Caco-2 (cell line): ENCODE data around the gene ZNF276. TPM values are rescaled to one million over a fixed set of nuclear protein-coding genes. Genes with fewer than 3 reads are reported as not detected.

Experiments used
- BruUV-seq: library from RNA; stranded (reverse); fragments of 400-500 nt; replicated peaks from 2 replicates; lab custom pipeline; 2021; lab: Mats Ljungman, UMichigan
- CTCF ChIA-PET: fragments of 300-600 bp; sonication (Branson Sonifier 250); formaldehyde crosslinking; loops from one replicate; lab custom pipeline; 2022; ENCODE audit warnings: antibody characterized with exemption; lab: Charles Lee
- POLR2A ChIA-PET: fragments of 300-600 bp; sonication (Branson Sonifier 250); formaldehyde crosslinking; loops from one replicate; lab custom pipeline; 2022; ENCODE audit warnings: antibody characterized with exemption; lab: Charles Lee
- DNase-seq, 2 experiments: peaks; one replicate each; pipeline versions ENCODE4 v3.0.0 to v3.0.0-alpha.2; 2020 to 2022
- H3K27me3 ChIP-seq: replicated peaks from 2 replicates; pipeline ENCODE4 v1.6.0; 2011; ENCODE audit warnings: low read length; ENCODE audit not compliant: control insufficient read depth, insufficient read depth
- H3K36me3 ChIP-seq: 2 replicates; pipeline ENCODE4 v1.5.1; 2011; ENCODE audit warnings: low read length; ENCODE audit not compliant: control insufficient read depth, insufficient read depth
- H3K4me1 ChIP-seq: fragments of 250-450 bp; sonication (Bioruptor Pico); 2 replicates; pipeline ENCODE4 v1.5.1; 2020; ENCODE audit warnings: mild to moderate bottlenecking
- H3K4me3 ChIP-seq: 2 replicates; pipeline ENCODE4 v1.5.1; 2011; ENCODE audit warnings: low read depth, mild to moderate bottlenecking, control low read depth, low read length
- H3K9me3 ChIP-seq: fragments of 250-450 bp; sonication (Bioruptor Pico); 2 replicates; pipeline ENCODE4 v1.5.1; 2020; ENCODE audit warnings: mild to moderate bottlenecking, moderate library complexity
- H3K27ac Mint-ChIP-seq: one replicate; pipeline ENCODE4 v1.8.0; 2022; ENCODE audit warnings: mixed read lengths; ENCODE audit not compliant: unreplicated experiment
- H3K27me3 Mint-ChIP-seq: one replicate; pipeline ENCODE4 v1.8.0; 2022; ENCODE audit warnings: mixed read lengths; ENCODE audit not compliant: insufficient read depth, unreplicated experiment
- H3K36me3 Mint-ChIP-seq: one replicate; pipeline ENCODE4 v1.8.0; 2022; ENCODE audit warnings: mild to moderate bottlenecking, mixed read lengths; ENCODE audit not compliant: insufficient read depth, unreplicated experiment
- H3K4me1 Mint-ChIP-seq: one replicate; pipeline ENCODE4 v1.8.0; 2022; ENCODE audit warnings: low read depth, mixed read lengths; ENCODE audit not compliant: unreplicated experiment
- H3K4me3 Mint-ChIP-seq: one replicate; pipeline ENCODE4 v1.8.0; 2022; ENCODE audit warnings: mild to moderate bottlenecking, moderate library complexity, mixed read lengths; ENCODE audit not compliant: unreplicated experiment
- H3K9me3 Mint-ChIP-seq: one replicate; pipeline ENCODE4 v1.8.0; 2022; ENCODE audit warnings: mixed read lengths; ENCODE audit not compliant: unreplicated experiment
- intact Hi-C: fragments of 100-400 bp; cut with micrococcal nuclease; formaldehyde crosslinking; loops from one replicate; pipeline ENCODE4 v1.10.0; 2022; ENCODE audit not compliant: unreplicated experiment
- total RNA-seq: library from RNA; stranded (reverse); gene quantifications from 2 replicates; pipeline ENCODE4 v1.2.3, GENCODE V29; 2022
- TF ChIP-seq, protein P1 (sequence below), 2 experiments: fragments of 200-600 bp in 1 of 2; IDR thresholded peaks; 1 replicate in 1 of 2; 2 replicates in 1 of 2; pipeline versions ENCODE4 v1.5.1 to v1.8.0; 2011 to 2022; ENCODE audit warnings: antibody characterized with exemption in 1 of 2, control low read depth in 1 of 2, inconsistent platforms in 1 of 2, low read depth in 1 of 2, low read length in 1 of 2, mild to moderate bottlenecking in 1 of 2, moderate library complexity in 1 of 2; ENCODE audit not compliant: insufficient read depth in 1 of 2, severe bottlenecking in 1 of 2, unreplicated experiment in 1 of 2

The ZNF276 gene
- total RNA-seq, 1 experiment from 2014 or later: 28.1 TPM

DNA sequence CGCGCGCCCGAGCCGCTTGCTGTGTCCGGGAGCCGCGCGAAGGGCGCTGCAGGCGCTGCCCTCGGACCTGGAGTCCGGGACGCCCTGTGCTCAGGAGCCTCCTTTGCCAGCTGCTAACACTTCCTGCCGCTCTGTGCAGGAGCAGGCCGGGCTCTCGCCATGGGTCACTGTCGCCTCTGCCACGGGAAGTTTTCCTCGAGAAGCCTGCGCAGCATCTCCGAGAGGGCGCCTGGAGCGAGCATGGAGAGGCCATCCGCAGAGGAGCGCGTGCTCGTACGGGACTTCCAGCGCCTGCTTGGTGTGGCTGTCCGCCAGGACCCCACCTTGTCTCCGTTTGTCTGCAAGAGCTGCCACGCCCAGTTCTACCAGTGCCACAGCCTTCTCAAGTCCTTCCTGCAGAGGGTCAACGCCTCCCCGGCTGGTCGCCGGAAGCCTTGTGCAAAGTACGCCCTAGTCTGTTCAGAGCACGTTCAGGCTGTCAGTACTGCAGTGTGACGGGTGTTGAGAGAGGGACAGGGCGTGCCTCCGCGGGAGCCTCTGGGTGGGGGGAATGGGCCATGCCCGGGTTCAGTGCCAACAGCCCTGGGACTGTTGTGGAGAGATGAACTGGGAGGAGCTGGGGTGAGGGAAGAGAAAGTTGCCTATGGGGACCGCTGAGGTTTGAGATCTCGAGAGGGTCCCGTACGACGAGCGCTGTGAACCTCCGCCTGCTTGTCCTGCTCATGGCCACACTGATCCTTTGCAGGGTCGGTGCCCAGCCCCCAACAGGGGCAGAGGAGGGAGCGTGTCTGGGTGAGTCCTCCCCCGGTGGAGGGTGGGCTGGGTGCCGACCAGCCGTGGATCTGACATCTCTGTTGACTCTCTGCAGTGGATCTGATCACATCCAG lies 1.3 kb downstream of the ZNF276 start:
- peaks cover 23% of the 10 kb centered on the region for H3K4me1 Mint-ChIP-seq
- no peaks in the 10 kb centered on the region for H3K27me3 Mint-ChIP-seq
- H3K4me3 Mint-ChIP-seq: peak overlapping the region; percentile 80
- no peaks in the 10 kb centered on the region for H3K27me3 ChIP-seq
- TF ChIP-seq, protein P1, sequence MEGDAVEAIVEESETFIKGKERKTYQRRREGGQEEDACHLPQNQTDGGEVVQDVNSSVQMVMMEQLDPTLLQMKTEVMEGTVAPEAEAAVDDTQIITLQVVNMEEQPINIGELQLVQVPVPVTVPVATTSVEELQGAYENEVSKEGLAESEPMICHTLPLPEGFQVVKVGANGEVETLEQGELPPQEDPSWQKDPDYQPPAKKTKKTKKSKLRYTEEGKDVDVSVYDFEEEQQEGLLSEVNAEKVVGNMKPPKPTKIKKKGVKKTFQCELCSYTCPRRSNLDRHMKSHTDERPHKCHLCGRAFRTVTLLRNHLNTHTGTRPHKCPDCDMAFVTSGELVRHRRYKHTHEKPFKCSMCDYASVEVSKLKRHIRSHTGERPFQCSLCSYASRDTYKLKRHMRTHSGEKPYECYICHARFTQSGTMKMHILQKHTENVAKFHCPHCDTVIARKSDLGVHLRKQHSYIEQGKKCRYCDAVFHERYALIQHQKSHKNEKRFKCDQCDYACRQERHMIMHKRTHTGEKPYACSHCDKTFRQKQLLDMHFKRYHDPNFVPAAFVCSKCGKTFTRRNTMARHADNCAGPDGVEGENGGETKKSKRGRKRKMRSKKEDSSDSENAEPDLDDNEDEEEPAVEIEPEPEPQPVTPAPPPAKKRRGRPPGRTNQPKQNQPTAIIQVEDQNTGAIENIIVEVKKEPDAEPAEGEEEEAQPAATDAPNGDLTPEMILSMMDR (IDR thresholded peaks at IDR 0.05; ENCODE audit: insufficient read depth in 1 of 2, low read depth in 1 of 2, low read length in 1 of 2, severe bottlenecking in 1 of 2, unreplicated experiment in 1 of 2): no peak
- DNase-seq: no peak
- peak overlapping the region; percentile 58 for H3K4me3 ChIP-seq
- BruUV-seq: TSS peak; percentile 9
- H3K27ac Mint-ChIP-seq: peak overlapping the region; percentile 83
- no peaks in the 10 kb centered on the region for H3K9me3 ChIP-seq
- H3K4me1 ChIP-seq: peaks cover 25% of the 10 kb centered on the region
- H3K9me3 Mint-ChIP-seq: no peaks in the 10 kb centered on the region
- ChIA-PET CTCF (no interaction called here), POLR2A (no interaction called here)
- H3K36me3 Mint-ChIP-seq: peaks cover 71% of the 10 kb centered on the region
- intact Hi-C loops: no loop called here
- peaks cover 6% of the 10 kb centered on the region for H3K36me3 ChIP-seq

DNA sequence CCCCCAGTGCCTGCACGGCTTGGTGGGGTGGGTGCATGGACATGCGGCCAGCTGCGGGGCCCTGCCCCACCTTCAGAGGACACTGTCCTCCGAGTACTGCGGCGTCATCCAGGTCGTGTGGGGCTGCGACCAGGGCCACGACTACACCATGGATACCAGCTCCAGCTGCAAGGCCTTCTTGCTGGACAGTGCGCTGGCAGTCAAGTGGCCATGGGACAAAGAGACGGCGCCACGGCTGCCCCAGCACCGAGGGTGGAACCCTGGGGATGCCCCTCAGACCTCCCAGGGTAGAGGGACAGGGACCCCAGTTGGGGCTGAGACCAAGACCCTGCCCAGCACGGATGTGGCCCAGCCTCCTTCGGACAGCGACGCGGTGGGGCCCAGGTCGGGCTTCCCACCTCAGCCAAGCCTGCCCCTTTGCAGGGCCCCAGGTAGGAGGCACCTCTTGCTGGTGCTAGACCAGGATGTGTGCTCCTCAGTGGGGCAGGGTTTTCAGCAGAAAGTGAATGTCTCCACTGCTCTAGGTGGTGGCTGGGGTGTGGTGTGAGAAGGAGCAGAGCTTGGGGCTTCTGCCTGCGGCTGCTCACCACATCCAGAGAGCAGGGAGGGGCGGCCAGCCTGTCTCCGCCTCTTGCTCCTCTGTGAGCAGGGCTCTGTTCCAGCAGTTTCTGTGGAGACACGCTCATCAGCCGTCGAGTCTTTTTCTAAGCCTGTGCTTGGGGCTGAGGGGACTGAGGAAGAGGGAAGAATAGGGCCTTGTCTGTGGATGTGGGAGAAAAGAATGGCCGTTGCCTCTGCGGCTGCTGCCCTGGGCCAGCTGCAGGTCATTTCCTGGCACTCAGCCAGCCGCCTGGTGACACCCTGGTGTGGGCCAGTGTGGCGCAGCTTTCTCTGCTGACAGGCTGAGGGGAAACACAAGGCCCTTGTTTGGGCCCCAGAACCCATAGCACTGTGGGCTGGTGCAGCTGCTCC lies 2.2 kb downstream of the ZNF276 start:
- peaks cover 73% of the 10 kb centered on the region for H3K36me3 Mint-ChIP-seq
- Histone ChIP-seq H3K4me1 (peaks cover 25% of the 10 kb centered on the region), H3K27me3 (no peaks in the 10 kb centered on the region), H3K36me3 (peaks cover 8% of the 10 kb centered on the region), H3K9me3 (no peaks in the 10 kb centered on the region), H3K4me3 (no peak overlapping the region)
- no peak for DNase-seq
- H3K27me3 Mint-ChIP-seq: no peaks in the 10 kb centered on the region
- H3K4me3 Mint-ChIP-seq: peak overlapping the region; percentile 80
- BruUV-seq: no TSS peak
- peak overlapping the region; percentile 83 for H3K27ac Mint-ChIP-seq
- no peaks in the 10 kb centered on the region for H3K9me3 Mint-ChIP-seq
- ChIA-PET CTCF (no interaction called here), POLR2A (no interaction called here)
- TF ChIP-seq, protein P1 (IDR thresholded peaks at IDR 0.05; ENCODE audit: insufficient read depth in 1 of 2, low read depth in 1 of 2, low read length in 1 of 2, severe bottlenecking in 1 of 2, unreplicated experiment in 1 of 2): no peak
- H3K4me1 Mint-ChIP-seq: peaks cover 14% of the 10 kb centered on the region
- intact Hi-C loops: no loop called here
